SW 1271 (cell line): ENCODE data around the gene SP7.
"Not testable (repeated sequence)": the region's sequence is repeated elsewhere in the genome, so short reads cannot be mapped to it uniquely, and the experiment has no call there.

Experiments used
- DNase-seq, 2 experiments: peaks; one replicate each; lab custom pipeline; 2025; lab: John Stamatoyannopoulos, UW

Gene SP7

GRCh38 chr12:53320352-53321195, 15.6 kb downstream of the SP7 start:
- DNase-seq = no peak

GRCh38 chr12:53313996-53314395, 22.2 kb downstream of the SP7 start:
- DNase-seq = no peak

- DNase-seq = no peak
These were observed 27.9 kb downstream of the SP7 start for GRCh38 chr12:53308276-53308675.

GRCh38 chr12:53306826-53307225, 29.3 kb downstream of the SP7 start:
- no peak for DNase-seq

- DNase-seq = no peak
These were observed 33.3 kb downstream of the SP7 start for GRCh38 chr12:53302903-53303302.

GRCh38 chr12:53300187-53300586, 36.0 kb downstream of the SP7 start:
- no peak for DNase-seq

- DNase-seq = peak; percentile 87 to 92
These were observed 36.5 kb downstream of the SP7 start, which contains the start of gene MYG1 for GRCh38 chr12:53299454-53300180. Gene MYG1 (plus strand): TSS chr12:53299695. CDS start chr12:53299738, 43 bp downstream.

- peak; percentile 61 to 69 for DNase-seq
These were observed 37.1 kb downstream of the SP7 start for GRCh38 chr12:53299101-53299453.

GRCh38 chr12:53298164-53298563, 38.0 kb downstream of the SP7 start:
- DNase-seq = peak in 1 of 2 experiments; percentile 41

GRCh38 chr12:53297106-53297505, 39.0 kb downstream of the SP7 start:
- not testable (repeated sequence) for DNase-seq

- DNase-seq = no peak
These were observed 40.3 kb downstream of the SP7 start for GRCh38 chr12:53295891-53296219.

- peak; percentile 55 to 86 for DNase-seq
These were observed 40.9 kb downstream of the SP7 start, which contains the start of gene PFDN5 for GRCh38 chr12:53295070-53295890. Gene PFDN5 (plus strand): TSS chr12:53295542. CDS start chr12:53295568, 26 bp downstream.

- no peak for DNase-seq
These were observed 43.7 kb downstream of the SP7 start for GRCh38 chr12:53292426-53292825.

- no peak for DNase-seq
These were observed 45.5 kb downstream of the SP7 start for GRCh38 chr12:53290661-53291060.

- DNase-seq = no peak
These were observed 46.3 kb downstream of the SP7 start for GRCh38 chr12:53289891-53290290.

- no peak for DNase-seq
These were observed 47.8 kb downstream of the SP7 start for GRCh38 chr12:53288322-53288721.

GRCh38 chr12:53287741-53288216, 48.4 kb downstream of the SP7 start:
- DNase-seq = peak in 1 of 2 experiments; percentile 53

- no peak for DNase-seq
These were observed 49.7 kb downstream of the SP7 start for GRCh38 chr12:53286448-53286847.

GRCh38 chr12:53279888-53280498, 56.2 kb downstream of the SP7 start:
- DNase-seq = no peak

- no peak for DNase-seq
These were observed 56.8 kb downstream of the SP7 start for GRCh38 chr12:53279283-53279869.

GRCh38 chr12:53277981-53278380, 58.2 kb downstream of the SP7 start:
- no peak for DNase-seq
